A549 (cell line): Measurements from ENCODE around the gene SIX2. TPM values are rescaled to one million over a fixed set of nuclear protein-coding genes. Genes with fewer than 3 reads are reported as not detected.

Experiments
- ATAC-seq, 2 experiments: fragments of 200-7000 bp in 1 of 2; fragments of >200 bp in 1 of 2; cut with Nextera tagmentation in 1 of 2; cut with Tn5 transposase in 1 of 2; 3 replicates each; pipeline versions ENCODE4 v1.8.0 to v1.9.1; 2018 to 2020; ENCODE audit warnings: mild to moderate bottlenecking in 1 of 2, moderate library complexity in 1 of 2
- CTCF ChIA-PET: fragments of 300-600 bp; sonication (Branson Sonifier 250); formaldehyde crosslinking; extraction: SDS; loops from one replicate; lab custom pipeline; 2021; ENCODE audit warnings: antibody characterized with exemption, inconsistent platforms; lab: Yijun Ruan, JAX
- POLR2A ChIA-PET: fragments of 350-600 bp; formaldehyde crosslinking; extraction: SDS; loops from one replicate; lab custom pipeline; 2021; ENCODE audit warnings: antibody characterized with exemption, inconsistent platforms; lab: Yijun Ruan, JAX
- DNase-seq, 2 experiments: peaks; one replicate each; pipeline versions ENCODE4 v3.0.0 to v3.0.0-alpha.2; 2011 to 2016; ENCODE audit warnings: low read depth in 1 of 2, low spot score in 1 of 2
- FAIRE-seq: peaks from 2 replicates; lab custom pipeline; 2011; peaks lifted over from hg19 to GRCh38; lab: Jason Lieb, UNC
- H3K27ac ChIP-seq, 2 experiments: fragments of >200 bp; sonication (Bioruptor Twin); formaldehyde crosslinking; 3 replicates each; pipeline ENCODE4 v1.5.1; 2016 to 2017
- H3K4me1 ChIP-seq: fragments of >200 bp; sonication (Bioruptor Twin); formaldehyde crosslinking; 3 replicates; pipeline ENCODE4 v1.6.1; 2016
- H3K4me2 ChIP-seq: fragments of >200 bp; sonication (Bioruptor Twin); formaldehyde crosslinking; 3 replicates; pipeline ENCODE4 v1.6.1; 2016
- H3K4me3 ChIP-seq: fragments of >200 bp; sonication (Bioruptor Twin); formaldehyde crosslinking; 3 replicates; pipeline ENCODE4 v1.5.1; 2016
- H3K9me3 ChIP-seq: fragments of >200 bp; sonication (Bioruptor Twin); formaldehyde crosslinking; 3 replicates; pipeline ENCODE4 v1.6.1; 2016
- BCL3 ChIP-seq: fragments of >200 bp; sonication (Bioruptor Twin); formaldehyde crosslinking; IDR thresholded peaks from 3 replicates; pipeline ENCODE4 v1.6.1; 2016
- CBX8 ChIP-seq: fragments of 200-600 bp; sonication (generic); IDR thresholded peaks from 2 replicates; pipeline ENCODE4 v1.6.1; 2016
- CEBPB ChIP-seq, 2 experiments: fragments of >200 bp in 1 of 2; sonication (Bioruptor Twin) in 1 of 2; formaldehyde crosslinking in 1 of 2; IDR thresholded peaks; 2 replicates each; pipeline ENCODE4 v1.6.1; 2012 to 2016
- CHD2 ChIP-seq: fragments of 150-350 bp; IDR thresholded peaks from 2 replicates; pipeline ENCODE4 v1.6.1; 2014; ENCODE audit warnings: low read length; ENCODE audit not compliant: partially characterized antibody
- CHD4 ChIP-seq: fragments of 200-600 bp; sonication (generic); IDR thresholded peaks from 2 replicates; pipeline ENCODE4 v1.6.1; 2016; ENCODE audit warnings: antibody characterized with exemption, mild to moderate bottlenecking, borderline replicate concordance
- ESRRA ChIP-seq: fragments of 150-350 bp; IDR thresholded peaks from 2 replicates; pipeline ENCODE4 v1.6.1; 2014; ENCODE audit warnings: mild to moderate bottlenecking, low read length, borderline replicate concordance
- FOSB ChIP-seq: fragments of 250-450 bp; sonication (Bioruptor Pico); IDR thresholded peaks from 2 replicates; pipeline ENCODE4 v1.5.0; 2020; ENCODE audit warnings: mild to moderate bottlenecking, moderate library complexity
- FOSL2 ChIP-seq, 2 experiments: fragments of 450-650 bp in 1 of 2; fragments of >200 bp in 1 of 2; sonication (Bioruptor Twin) in 1 of 2; formaldehyde crosslinking; IDR thresholded peaks; 2 replicates each; pipeline versions ENCODE4 v1.5.0 to v1.6.1; 2016 to 2020; ENCODE audit warnings: mild to moderate bottlenecking in 1 of 2, moderate library complexity in 1 of 2
- FOXS1 ChIP-seq: fragments of 250-450 bp; sonication (Bioruptor Pico); IDR thresholded peaks from 2 replicates; pipeline ENCODE4 v1.5.0; 2020; ENCODE audit warnings: mild to moderate bottlenecking, moderate library complexity
- HEYL ChIP-seq: fragments of 250-450 bp; sonication (Bioruptor Pico); IDR thresholded peaks from 2 replicates; pipeline ENCODE4 v1.8.0; 2021; ENCODE audit warnings: mild to moderate bottlenecking, moderate library complexity
- HMGXB4 ChIP-seq: fragments of 250-450 bp; sonication (Bioruptor Pico); IDR thresholded peaks from 2 replicates; pipeline ENCODE4 v1.5.0; 2021; ENCODE audit warnings: mild to moderate bottlenecking, moderate library complexity, borderline replicate concordance
- HOXA7 ChIP-seq: fragments of 250-450 bp; sonication (Bioruptor Pico); IDR thresholded peaks from 2 replicates; pipeline ENCODE4 v1.5.0; 2020; ENCODE audit warnings: mild to moderate bottlenecking, moderate library complexity
- HOXB13 ChIP-seq: fragments of 250-450 bp; sonication (Bioruptor Pico); IDR thresholded peaks from 2 replicates; pipeline ENCODE4 v1.5.0; 2020; ENCODE audit warnings: low read depth, mild to moderate bottlenecking, moderate library complexity
- JUN ChIP-seq, 2 experiments: fragments of >200 bp; sonication (Bioruptor Twin); formaldehyde crosslinking; IDR thresholded peaks; 2 replicates in 1 of 2; 3 replicates in 1 of 2; pipeline ENCODE4 v1.6.1; 2016 to 2017
- JUNB ChIP-seq: fragments of >200 bp; sonication (Bioruptor Twin); formaldehyde crosslinking; IDR thresholded peaks from 2 replicates; pipeline ENCODE4 v1.6.1; 2016
- KDM5A ChIP-seq: fragments of 200-600 bp; sonication (generic); IDR thresholded peaks from 2 replicates; pipeline ENCODE4 v1.6.1; 2016; ENCODE audit warnings: antibody characterized with exemption, mild to moderate bottlenecking
- MAFK ChIP-seq: fragments of 450-650 bp; IDR thresholded peaks from 2 replicates; pipeline ENCODE4 v1.6.1; 2014; ENCODE audit not compliant: partially characterized antibody
- MAX ChIP-seq: IDR thresholded peaks from 2 replicates; pipeline ENCODE4 v1.6.1; 2012
- NPAS2 ChIP-seq: fragments of 250-450 bp; sonication (Bioruptor Pico); IDR thresholded peaks from 2 replicates; pipeline ENCODE4 v1.8.0; 2022; ENCODE audit warnings: mild to moderate bottlenecking, moderate library complexity, borderline replicate concordance
- NR3C1 ChIP-seq: fragments of >200 bp; sonication (Bioruptor Twin); formaldehyde crosslinking; IDR thresholded peaks from 3 replicates; pipeline ENCODE4 v1.6.1; 2017
- RARB ChIP-seq: fragments of 250-450 bp; sonication (Bioruptor Pico); IDR thresholded peaks from 2 replicates; pipeline ENCODE4 v1.8.0; 2021; ENCODE audit warnings: mild to moderate bottlenecking, moderate library complexity
- RFX5 ChIP-seq: fragments of 450-650 bp; IDR thresholded peaks from 2 replicates; pipeline ENCODE4 v1.7.1; 2014; ENCODE audit warnings: antibody characterized with exemption, mild to moderate bottlenecking, moderate library complexity
- SMC3 ChIP-seq: fragments of >200 bp; sonication (Bioruptor Twin); formaldehyde crosslinking; IDR thresholded peaks from 3 replicates; pipeline ENCODE4 v1.6.1; 2018; ENCODE audit warnings: inconsistent platforms
- TFCP2L1 ChIP-seq: fragments of 250-450 bp; sonication (Bioruptor Pico); IDR thresholded peaks from 2 replicates; pipeline ENCODE4 v1.5.0; 2021; ENCODE audit warnings: mild to moderate bottlenecking
- TP53 ChIP-seq: fragments of 250-450 bp; sonication (Bioruptor Pico); IDR thresholded peaks from 2 replicates; pipeline ENCODE4 v1.5.0; 2021; ENCODE audit warnings: mild to moderate bottlenecking, moderate library complexity
- ZC3H11A ChIP-seq: fragments of 450-650 bp; IDR thresholded peaks from 2 replicates; pipeline ENCODE4 v1.6.1; 2014; ENCODE audit warnings: antibody characterized with exemption, mild to moderate bottlenecking
- ZFP36 ChIP-seq: fragments of 450-650 bp; IDR thresholded peaks from 2 replicates; pipeline ENCODE4 v1.6.1; 2014; ENCODE audit warnings: borderline replicate concordance; ENCODE audit not compliant: partially characterized antibody
- ZNF302 ChIP-seq: fragments of 250-450 bp; sonication (Bioruptor Pico); IDR thresholded peaks from 2 replicates; pipeline ENCODE4 v1.9.0; 2021; ENCODE audit warnings: inconsistent platforms, mild to moderate bottlenecking, moderate library complexity
- WGBS: methylation state at CpG from one replicate; pipeline ENCODE4 v1.1.6; 2017; ENCODE audit errors: missing lambda C conversion rate; 5-methylcytosine and 5-hydroxymethylcytosine counted together
- polyA plus RNA-seq, 4 experiments: library from polyadenylated mRNA; depleted of rRNA in 3 of 4; stranded (reverse); fragments of >200 nt; fragmentation: RNase III in 1 of 4; extraction: RNeasy Plus Mini Kit Qiagen cat#74134 plus additional on column Dnase treatment in 1 of 4; gene quantifications; 2 replicates in 3 of 4; 3 replicates in 1 of 4; pipeline ENCODE4 v1.2.3, GENCODE V29; 2011 to 2017

The SIX2 gene
- polyA plus RNA-seq, 2 of the 4 experiments (the other 2 are of a cell fraction) = 0.10 to 0.15 TPM

GRCh38 chr2:45030553-45030952 is 21.3 kb upstream of the SIX2 start:
- Histone ChIP-seq H3K9me3 (no peaks in the 10 kb centered on the region), H3K4me3 (no peak overlapping the region), H3K27ac (no peak overlapping the region), H3K4me1 (peaks cover 5% of the 10 kb centered on the region), H3K4me2 (no peak overlapping the region)
- ATAC-seq (no peak), FAIRE-seq (no peak), DNase-seq (no peak)
- 79% methylated on average over 4 of the region's 4 CpGs for WGBS
- CTCF ChIA-PET = interaction anchor here (0.9 to 1.8 kb wide), 4 partner anchors 16 to 169 kb away, joined by 3 to 5 read pairs (median 4); no protein-coding TSS in a partner anchor
- TF ChIP-seq ZC3H11A = no peak
- TF ChIP-seq CHD2 = no peak
- TF ChIP-seq HEYL = no peak
- TF ChIP-seq FOSB (CRISPR knock-in tag) = no peak
- no peak for TF ChIP-seq MAX
- TF ChIP-seq CHD4 = no peak
- TF ChIP-seq TFCP2L1 (CRISPR knock-in tag) = no peak
- TF ChIP-seq CEBPB (IDR thresholded peaks at IDR 0.05) = no peak
- no peak for TF ChIP-seq CBX8
- TF ChIP-seq MAFK = no peak
- TF ChIP-seq RARB (CRISPR knock-in tag) = no peak
- no peak for TF ChIP-seq HOXA7 (CRISPR knock-in tag)
- TF ChIP-seq NR3C1 = no peak
- no peak for TF ChIP-seq HMGXB4 (CRISPR knock-in tag)
- no peak for TF ChIP-seq FOXS1 (CRISPR knock-in tag)
- no peak for TF ChIP-seq FOSL2 (IDR thresholded peaks at IDR 0.05)
- TF ChIP-seq FOSL2 (CRISPR knock-in tag; IDR thresholded peaks at IDR 0.05) = no peak
- no peak for TF ChIP-seq SMC3
- no peak for TF ChIP-seq BCL3
- POLR2A ChIA-PET = no interaction called here

- Histone ChIP-seq H3K4me2 (no peak overlapping the region), H3K9me3 (no peaks in the 10 kb centered on the region), H3K4me1 (peaks cover 18% of the 10 kb centered on the region), H3K4me3 (no peak overlapping the region), H3K27ac (no peak overlapping the region)
- FAIRE-seq (no peak), ATAC-seq (no peak), DNase-seq (no peak)
- TF ChIP-seq TFCP2L1 (CRISPR knock-in tag) (no peak), JUN (IDR thresholded peaks at IDR 0.05) (no peak), ESRRA (no peak), NPAS2 (CRISPR knock-in tag) (no peak), HOXB13 (CRISPR knock-in tag) (no peak), NR3C1 (no peak), TP53 (no peak), ZFP36 (no peak), CHD2 (no peak), RFX5 (no peak), CHD4 (no peak), KDM5A (no peak), ZNF302 (CRISPR knock-in tag) (no peak), JUNB (no peak)
- WGBS = 87% methylated on average over 6 of the region's 6 CpGs
- ChIA-PET POLR2A (no interaction called here), CTCF (interaction anchor here (1.1 to 7.1 kb wide), 8 partner anchors 12 to 465 kb away, joined by 3 to 76 read pairs (median 4); no protein-coding TSS in a partner anchor)
Measured at GRCh38 chr2:45029215-45029614, 20.0 kb upstream of the SIX2 start.
